ENCODE data around the gene ANKRD6.

The ANKRD6 gene

DNA sequence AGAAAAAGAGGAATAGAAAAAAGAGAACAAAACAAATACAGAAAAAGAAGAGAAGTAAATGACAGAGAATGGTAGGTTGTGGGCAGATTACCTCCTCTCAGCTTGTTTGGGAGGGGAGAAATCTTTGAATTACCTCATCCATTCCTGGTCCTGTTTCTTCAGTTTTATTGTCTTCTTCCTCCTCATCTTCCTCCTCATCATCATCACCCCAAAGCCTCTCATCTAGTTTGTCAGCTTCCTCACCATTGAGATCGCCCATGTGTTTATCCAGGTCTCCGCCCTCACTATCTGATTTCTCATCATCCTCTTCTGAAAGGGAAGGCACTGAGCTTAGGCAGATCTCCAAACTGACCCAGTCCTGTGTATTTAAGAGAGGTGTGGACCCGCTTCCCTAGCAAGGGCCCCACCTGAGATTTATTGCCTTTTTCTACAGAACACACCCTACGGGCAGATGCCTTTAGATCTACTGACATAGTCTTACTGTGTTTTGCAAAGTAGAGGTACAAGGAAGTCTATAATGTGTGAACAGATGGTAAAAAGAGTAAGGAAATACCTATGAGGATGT lies 229.8 kb downstream of the ANKRD6 start:
- DNase-seq (ENCODE audit: low read depth, low spot score): no peak
- H3K4me3 ChIP-seq (ENCODE audit: low read length): no peak overlapping the region

DNA sequence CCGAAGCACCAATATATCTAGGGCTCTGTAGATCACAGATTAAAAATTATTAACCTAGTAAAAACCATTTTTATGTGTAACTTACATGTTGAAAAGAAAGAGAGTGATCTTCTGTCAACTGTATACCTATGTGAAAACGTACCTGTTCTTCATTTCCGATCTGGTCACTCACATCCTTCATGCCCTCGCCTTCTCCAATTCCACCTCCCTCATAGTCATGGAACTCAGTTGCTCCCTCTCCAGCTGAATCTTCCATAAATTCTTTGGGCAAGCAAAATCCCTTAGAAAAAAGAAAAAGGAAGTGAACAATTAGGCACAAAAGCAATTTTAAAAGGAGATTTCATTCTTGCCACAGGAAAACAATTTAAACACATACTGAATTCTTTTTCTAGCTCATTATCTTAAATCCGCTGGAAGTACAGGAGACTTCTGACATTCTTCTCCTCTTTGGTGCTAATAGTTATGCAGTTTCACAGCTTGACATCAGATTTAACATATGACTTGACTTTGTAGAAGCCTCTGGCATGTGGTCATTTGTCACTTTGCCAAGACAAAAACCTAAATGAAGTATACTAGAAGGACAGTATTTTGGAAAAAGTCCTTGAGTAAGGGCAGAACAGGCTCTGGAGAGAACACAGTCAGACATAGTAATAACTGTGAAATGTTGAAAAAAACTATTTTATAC lies 235.1 kb downstream of the ANKRD6 start:
- H3K4me3 ChIP-seq (ENCODE audit: low read length): no peak overlapping the region
- no peak for DNase-seq (ENCODE audit: low read depth, low spot score)

DNA sequence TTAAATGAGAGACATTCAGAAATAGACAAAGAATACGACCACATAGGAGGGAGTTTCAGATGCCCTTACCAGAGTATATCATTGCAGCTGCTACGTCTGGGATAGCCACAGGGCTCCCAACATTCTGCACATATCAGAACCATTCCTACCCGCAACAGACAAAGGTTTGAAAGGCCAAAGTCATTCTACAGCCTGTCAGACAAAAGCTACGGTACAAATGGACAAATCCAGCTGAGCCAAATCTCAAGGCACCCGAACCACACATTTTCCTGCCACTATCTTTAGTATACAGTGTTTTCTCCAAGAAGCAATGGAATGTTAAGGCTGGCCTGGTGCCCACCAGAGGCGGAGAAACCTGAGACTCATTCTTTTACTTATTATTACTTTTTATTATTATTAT lies 236.1 kb downstream of the ANKRD6 start:
- DNase-seq (ENCODE audit: low read depth, low spot score): no peak
- no peak overlapping the region for H3K4me3 ChIP-seq (ENCODE audit: low read length)

DNA sequence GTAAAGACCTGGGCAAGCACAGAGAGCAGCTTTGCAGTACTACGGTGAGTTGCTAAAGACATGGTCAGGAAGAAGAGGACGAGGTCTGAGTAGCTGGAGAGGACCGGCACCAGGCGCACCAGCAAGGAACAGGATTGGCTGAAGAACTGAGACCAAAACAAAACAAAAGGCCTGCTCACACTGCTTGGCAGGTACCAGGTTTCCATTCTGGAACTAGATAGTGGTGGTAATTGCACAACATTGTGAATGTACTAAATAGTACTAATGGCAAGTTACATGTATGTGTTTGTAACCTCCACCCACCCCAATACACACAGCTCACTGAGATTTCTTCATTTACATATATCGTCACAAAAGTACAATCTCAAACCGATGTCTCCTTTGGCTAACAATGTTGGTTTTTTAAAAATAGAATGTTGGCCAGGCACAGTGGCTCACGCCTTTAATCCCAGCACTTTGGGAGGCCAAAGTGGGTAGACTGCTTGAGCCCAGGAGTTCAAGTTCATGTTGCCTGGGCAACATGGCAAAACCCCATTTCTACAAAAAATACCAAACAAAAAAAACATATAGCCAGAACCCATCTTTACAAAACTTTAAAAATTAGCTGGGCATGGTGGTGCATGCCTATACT lies 238.1 kb downstream of the ANKRD6 start:
- no peak for DNase-seq (ENCODE audit: low read depth, low spot score)
- no peak overlapping the region for H3K4me3 ChIP-seq (ENCODE audit: low read length)

DNA sequence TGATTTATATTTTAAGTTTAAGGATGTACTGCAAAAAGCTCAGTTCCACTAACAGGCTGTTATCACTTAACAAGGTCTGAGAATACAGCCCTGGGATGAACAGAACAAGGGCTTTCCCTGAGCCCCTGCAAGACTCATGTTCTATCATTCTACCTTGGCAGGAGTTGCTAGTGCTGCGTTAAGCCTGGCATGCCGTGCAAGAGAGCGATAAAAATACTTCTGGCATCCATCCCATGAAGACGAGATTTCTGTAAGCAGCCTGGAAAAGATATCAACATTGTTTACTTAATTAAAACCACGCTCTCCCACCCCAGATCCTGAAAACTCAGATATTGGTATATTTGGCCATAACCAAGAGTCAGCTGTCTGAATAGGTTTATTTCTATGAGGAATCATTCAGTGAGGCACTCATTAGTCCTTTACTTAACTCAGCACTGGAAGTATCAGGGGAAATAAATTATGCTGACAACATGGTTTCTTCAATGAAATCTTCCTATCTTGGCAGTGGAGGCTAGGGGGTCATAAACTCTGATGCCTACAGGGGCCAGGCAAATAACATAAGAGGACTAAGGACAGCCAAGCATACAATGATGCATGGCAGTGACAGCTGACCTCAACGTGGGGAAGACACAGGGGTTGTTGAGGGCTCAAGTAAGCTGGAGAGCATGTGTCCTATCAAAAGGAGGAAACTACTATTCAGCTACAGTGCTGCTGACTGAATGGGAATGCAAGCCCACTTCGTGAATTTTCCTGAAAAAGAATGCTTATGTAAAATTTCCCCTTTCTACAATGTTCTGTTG lies 243.2 kb downstream of the ANKRD6 start:
- no peak for DNase-seq (ENCODE audit: low read depth, low spot score)
- no peak overlapping the region for H3K4me3 ChIP-seq (ENCODE audit: low read length)

DNA sequence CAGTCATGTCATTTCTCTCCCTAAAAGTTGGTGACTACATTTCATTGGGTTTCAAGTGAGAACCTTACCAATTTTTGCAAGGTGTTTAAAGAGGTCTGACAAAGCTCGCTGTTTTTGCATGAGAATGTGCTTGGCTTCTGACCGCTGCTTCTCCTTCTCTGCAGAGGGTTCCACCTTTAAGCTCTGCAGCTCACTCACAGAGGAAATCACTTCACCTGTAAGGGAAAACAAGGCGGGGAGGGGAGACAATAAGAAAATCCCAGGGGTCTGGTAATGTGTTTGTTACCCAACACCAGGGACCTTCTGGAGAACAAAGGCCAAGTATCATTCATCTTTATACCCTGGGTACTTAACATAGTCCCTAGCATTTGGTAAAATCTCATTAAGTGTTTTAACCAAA lies 245.6 kb downstream of the ANKRD6 start:
- DNase-seq (ENCODE audit: low read depth, low spot score): no peak
- no peak overlapping the region for H3K4me3 ChIP-seq (ENCODE audit: low read length)

DNA sequence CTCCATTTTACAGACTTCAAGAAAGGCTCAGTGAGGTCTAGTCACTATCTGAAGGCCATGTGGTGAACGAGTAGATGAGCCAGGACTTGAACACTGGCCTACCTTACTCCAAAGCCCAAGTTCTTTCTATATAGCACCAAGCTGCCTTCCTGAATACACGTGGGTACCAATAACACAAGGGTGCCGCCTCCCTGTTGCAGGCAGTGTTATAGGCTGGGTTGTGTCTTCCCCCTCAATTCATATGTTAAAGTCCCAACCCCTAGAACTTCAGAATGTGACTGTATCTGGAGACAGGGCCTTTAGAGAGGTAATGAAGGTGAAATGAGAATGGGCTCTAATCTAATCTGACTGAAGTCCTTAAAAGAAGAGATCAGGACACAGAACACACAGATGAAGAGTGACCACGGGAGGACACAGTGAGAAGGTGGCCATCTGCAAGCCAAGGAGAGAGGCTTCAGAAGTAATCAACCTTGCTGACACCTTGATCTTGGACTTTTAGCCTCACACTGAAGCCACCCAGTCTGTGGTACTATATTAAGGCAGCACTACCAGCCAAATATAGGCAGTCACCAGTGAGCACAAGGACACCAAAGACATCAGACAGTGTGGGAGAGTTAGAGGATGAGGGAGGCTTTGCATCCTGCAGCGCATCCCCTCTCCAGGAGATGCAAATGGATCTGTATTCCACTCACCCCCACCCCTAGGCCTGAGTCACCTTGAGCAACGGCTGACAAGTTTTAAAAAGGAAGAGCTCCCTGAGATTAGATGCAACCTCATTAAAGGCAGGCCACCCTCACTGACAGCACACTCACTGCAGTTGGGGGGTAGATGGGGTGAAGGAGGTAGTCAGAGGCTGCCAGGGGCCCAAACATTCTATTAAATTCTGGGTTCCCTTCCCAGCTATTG lies 246.5 kb downstream of the ANKRD6 start:
- H3K4me3 ChIP-seq (ENCODE audit: low read length): no peak overlapping the region
- DNase-seq (ENCODE audit: low read depth, low spot score): no peak

DNA sequence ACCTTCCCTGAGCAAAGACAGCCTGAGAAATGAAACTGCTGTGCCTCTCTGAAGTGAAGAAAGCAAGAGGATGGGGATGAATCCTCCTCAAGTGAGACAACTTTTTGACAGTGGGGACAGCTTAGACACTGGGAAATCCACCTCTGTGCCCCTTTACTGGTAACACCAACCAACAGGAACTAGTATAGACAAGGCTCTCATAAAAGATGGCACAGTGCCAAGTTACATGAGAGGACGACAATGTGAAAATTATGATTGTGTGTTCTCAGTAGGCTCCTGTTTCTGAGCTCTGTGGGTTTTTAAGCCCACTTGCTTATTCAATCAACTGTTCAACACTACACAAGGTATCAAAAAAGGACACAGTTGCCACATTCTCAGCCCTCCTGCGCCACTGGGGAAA lies 247.2 kb downstream of the ANKRD6 start:
- no peak overlapping the region for H3K4me3 ChIP-seq (ENCODE audit: low read length)
- DNase-seq (ENCODE audit: low read depth, low spot score): no peak

DNA sequence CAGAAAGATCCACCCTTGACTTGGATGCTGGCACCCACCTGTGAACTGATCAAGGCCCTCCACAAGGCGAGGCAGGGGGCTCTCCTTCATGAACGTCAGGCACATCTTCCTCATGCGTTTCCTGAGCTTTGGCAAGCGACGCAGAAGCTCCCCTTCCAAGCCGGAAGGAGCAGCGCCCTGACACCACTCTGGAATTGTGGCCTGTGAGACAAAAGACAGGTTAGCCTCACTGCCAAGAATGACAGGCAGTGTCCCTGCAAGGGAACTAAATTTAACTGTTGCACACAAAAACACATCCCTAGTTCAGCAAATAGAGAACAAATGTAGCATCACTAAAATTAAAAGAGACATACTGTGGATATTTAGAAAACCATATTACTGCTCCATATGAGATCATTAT lies 247.6 kb downstream of the ANKRD6 start:
- no peak overlapping the region for H3K4me3 ChIP-seq (ENCODE audit: low read length)
- no peak for DNase-seq (ENCODE audit: low read depth, low spot score)

DNA sequence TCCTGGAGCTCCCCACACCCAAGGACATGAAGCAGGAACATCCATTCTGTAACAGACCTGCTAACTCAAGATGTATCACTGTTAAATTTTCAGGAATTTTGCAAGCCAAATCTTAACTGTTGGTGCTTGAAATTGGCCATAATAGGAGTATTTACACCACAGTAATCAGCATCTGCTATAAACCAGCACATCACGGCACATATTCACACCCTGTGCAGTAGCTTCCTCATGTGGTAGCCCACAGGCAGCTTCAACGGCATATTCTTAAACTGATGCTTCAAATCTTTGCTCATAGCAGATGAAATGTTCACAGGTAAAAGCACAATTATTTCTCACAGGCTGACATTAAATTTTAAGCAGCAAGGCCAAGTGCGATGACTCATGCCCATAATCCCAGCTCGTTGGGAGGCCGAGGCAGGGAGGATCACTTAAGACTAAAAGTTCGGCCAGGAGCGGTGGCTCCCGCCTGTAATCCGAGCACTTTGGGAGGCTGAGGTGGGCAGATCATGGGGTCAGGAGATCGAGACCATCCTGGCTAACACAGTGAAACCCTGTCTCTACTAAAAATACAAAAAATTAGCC lies 249.1 kb downstream of the ANKRD6 start:
- no peak for DNase-seq (ENCODE audit: low read depth, low spot score)

DNA sequence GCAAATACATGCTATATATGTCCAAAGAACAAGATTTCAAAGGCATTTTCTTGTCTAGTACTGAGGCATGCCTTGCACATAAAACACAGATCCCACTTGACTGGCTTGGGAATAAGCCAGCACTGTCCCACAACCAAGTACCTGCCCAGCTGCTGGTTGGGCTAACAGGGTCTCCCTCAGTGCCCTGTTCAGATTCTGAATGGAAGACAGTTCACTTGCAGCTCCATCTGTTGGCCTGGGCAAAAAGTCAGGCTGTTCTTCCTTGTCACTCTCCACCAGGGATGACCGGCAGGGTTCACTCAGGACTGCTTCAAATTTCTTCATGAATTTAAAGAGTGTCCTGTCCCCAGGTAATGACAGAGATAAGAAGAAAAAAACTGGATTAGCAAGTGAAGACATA lies 250.0 kb downstream of the ANKRD6 start:
- DNase-seq (ENCODE audit: low read depth, low spot score): no peak
- no peak overlapping the region for H3K4me3 ChIP-seq (ENCODE audit: low read length)

More for the DNA sequence above, 249.1 kb downstream of the ANKRD6 start:
- H3K4me3 ChIP-seq (ENCODE audit: low read length): no peak overlapping the region

Measured in Jurkat, Clone E6-1 (cell line).